C1 segment of cervical spinal cord (tissue), 14 donors: Measurements from ENCODE around the gene IL1F10.

Experiments
- DNase-seq, 14 donors: peaks; one replicate each; lab custom pipeline; 2025; lab: John Stamatoyannopoulos, UW

IL1F10 gene, protein sequence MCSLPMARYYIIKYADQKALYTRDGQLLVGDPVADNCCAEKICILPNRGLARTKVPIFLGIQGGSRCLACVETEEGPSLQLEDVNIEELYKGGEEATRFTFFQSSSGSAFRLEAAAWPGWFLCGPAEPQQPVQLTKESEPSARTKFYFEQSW

DNA sequence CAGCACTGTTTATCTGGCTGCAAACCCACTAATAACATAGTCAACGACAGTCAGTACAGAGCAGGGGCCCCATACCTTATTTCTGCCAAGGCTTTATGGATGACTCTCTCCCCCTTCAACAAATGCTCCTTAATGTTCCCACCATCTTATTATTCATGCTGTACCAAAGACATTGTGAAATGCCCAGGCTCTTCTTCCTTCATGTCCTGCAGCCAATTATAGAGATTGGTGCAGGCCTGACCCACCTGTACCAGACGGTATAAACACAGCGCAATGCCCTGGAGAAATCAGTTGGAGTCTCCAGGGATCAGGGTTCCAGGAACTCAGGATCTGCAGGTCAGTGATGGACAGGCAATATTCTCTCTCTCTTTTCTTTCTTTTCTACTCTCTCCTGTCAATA is at the start of gene IL1F10:
IL1F10 (plus strand) TSS at position 290 of the 400 bp plus-strand sequence. CDS start 4,769 bp downstream, outside the sequence.
- DNase-seq, result no peak

DNA sequence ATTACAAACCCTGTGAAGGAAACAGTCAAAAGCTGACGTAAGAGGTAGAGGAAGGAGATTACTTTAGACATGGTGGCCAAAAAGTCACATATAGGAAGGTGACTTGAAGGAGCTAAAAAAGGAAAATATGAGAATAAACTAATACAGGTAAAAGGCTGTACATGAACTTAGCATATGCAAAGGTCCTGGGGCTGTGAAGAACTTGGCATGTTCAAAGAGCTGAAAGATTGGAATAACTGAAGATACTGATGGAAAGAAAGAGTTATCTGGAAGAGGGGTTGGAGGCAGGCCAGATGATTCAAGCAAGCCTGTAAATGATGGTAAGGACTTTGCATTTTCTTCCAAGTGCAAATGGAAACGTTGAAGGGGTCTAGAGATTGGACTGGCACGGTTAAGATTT is 49.3 kb upstream of the IL1F10 start:
- DNase-seq, result no peak

DNA sequence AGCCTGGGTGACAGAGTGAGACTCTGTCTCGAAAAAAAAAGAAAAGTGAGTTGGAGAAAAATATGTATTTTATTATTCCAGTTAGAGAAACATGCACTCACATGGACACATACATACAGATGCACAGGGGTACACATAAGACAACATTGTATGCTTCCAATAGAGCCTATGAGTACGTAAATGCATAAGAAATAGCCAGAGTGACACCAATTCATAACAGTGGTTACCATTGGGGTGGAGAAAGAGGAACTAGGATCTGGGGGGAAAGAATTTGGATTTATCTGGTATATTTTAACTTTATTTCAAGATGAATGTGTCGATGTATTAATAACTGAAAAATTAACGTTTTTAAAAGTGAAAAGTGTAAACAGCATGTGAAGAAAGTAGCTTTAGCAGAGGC is 46.5 kb upstream of the IL1F10 start:
- DNase-seq, result no peak

DNA sequence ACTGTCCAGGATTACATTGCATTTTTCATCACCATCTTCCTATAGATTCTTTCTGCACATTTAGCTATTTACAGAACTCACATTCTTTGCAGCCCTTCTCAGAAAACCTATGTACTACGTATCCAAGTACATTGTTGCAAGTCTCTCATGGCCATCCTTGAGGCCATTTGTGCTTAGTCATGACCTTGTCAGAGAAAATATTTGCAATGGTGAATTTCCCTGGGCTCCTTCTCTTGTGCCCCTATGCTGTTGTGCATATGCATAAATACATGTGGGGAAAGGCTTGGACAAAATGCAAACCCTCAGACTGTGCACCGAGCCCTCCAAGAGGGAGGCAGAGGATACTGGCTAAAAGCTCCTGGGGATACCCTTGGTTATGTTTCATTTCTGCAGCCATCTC is 43.0 kb upstream of the IL1F10 start:
- DNase-seq, result no peak

DNA sequence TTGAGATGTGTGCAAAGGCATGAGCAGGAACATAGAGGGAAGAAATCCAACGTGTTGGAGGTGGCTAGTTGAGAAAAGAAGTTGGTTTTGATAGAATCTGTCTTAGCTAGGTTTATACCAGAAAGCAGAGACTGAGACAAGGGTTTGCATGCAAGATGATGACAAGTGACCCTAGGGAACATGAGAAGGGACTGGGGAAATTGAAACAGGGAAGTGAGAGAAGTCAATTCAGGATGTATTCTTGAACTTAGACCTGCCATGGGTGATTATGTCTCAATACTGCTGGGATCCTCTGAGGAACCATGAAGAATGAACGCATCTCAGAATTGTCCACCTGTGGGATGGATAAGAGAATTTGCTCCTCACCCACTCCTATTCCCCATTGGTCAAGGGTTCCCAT is 42.0 kb upstream of the IL1F10 start:
- DNase-seq, result no peak

DNA sequence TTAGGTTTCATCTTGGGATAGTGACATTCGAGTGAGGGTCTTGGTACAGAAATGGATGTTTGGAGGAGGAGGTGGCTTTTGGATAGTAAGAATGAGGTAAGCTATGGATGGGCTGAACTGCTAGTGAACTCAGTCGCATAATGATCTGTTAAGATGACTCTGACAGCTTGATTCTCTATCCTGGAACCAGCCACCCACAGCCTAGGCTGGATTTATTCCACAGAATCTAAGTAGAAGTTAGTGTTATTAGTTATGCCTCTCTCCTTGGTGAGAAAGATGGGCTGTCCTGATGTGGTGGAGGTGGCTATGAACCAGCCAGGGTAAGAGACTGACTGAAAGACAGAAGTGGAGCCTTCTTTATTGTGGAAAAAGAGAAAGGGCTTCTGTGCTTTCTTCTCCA is 40.1 kb upstream of the IL1F10 start:
- DNase-seq, result no peak

DNA sequence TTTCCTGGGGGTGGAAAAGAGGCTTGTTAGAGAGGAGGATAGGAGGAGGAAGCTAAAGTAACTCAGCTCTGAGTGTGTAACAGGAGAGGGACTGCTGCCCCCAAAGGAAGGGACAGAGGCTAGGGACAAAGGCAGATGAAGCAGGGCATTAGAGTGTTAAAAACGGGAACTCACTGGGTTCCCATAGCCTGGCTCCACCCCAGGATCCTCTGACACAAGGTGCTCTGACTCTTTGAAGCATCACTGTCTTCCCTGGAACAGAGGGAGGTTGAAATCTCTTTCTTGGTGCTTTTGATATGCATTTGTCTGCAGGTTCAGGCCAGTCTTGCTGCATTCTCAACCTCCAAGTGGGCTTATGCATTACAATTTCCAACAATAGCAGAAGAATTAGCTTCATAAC is 39.7 kb upstream of the IL1F10 start:
- no peak for DNase-seq

DNA sequence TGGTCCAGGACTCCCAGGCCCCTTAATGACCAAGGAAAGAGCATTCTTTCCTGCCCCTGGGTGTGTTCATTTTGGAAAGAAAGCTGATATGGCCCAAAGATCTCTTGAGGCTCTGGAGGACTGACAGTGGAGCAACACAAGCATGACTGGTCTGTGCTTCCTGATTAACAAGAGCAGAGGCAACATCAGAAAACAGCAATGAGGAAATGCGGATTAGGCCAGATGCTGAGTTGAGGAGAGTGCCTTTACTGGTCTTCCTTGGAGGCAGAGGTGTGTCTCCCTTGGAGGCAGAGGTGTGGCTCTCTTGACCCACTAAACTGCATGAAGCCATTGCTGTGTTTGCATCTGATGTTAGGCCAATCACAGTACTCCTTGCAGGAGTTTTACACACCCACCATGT is 35.0 kb upstream of the IL1F10 start:
- DNase-seq, result no peak

DNA sequence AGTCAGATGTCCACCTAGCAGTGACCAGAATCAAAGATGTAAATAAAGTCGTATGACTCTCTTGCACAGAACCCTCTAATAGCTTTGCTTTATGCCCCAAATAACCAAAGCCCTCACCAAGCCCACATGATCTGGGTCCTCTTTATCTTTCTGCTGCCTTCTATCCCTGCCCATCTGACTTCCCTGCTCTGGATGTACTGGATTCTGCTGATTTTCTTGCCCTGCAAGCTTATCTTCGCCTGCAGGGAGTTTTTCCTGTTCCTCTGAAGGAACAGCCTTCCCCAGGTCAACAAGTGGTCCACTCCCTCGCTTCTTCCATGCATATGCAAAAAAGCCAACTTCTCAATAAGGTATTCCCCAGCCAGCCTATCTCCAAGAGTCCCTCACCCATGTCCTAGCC is 33.8 kb upstream of the IL1F10 start:
- DNase-seq, result no peak

DNA sequence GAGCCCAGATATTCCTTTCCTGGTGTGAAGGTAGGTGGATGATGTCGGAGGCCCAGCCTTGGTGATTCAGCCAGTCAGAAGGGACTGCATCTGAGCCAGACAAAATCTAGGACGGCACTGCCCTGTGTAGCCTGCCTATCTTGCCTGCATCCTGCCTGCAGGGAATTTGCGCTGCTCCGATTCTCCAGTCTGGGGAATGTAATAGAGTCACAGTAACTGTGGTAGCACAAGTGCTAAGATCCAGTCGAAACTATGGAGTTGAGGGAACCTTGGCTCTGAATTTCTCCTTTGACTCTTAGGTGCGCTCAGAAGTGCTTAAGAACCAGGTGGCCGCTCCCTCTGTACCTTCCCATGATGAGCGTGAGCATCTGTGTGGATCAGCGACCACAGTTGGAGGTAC is 31.0 kb upstream of the IL1F10 start:
- no peak for DNase-seq

DNA sequence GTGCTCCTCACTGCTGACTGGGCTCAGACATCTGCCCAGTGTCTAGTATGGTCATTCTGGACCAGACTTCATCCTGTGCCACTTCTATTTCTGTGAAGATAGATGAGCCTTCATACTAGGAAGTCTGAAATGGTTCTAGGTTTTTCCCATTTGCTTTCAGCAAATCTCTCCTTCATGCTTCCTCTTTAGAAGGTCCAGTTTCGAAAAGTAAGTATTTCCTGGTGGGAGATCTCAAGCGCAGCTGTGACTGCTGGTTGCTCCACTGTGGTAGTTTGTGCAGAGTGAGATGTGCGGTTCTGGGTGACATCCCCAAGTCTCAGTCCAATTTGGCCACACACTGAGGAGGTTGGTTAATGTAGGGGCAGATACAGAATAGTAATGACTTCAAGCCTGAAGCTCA is 29.5 kb upstream of the IL1F10 start:
- DNase-seq, result no peak

DNA sequence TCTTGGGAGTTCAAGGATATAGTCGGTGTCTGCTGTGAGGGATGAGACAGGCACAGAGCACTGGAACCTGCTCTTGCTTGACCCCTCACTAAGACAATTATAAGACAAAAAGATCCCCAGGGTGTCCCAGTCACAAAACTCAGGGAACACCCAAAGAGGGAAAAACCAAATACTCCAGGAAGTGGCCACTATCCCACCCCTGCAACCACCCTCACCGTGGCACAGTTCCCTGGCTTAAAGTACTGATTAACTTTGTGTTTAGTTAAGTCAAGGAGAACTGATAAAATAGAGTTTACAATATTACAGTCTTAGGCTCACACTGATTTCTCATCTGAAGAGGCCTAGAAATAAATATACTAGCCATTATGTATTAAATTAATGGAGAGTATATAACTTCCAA is 28.6 kb upstream of the IL1F10 start:
- DNase-seq, result no peak

DNA sequence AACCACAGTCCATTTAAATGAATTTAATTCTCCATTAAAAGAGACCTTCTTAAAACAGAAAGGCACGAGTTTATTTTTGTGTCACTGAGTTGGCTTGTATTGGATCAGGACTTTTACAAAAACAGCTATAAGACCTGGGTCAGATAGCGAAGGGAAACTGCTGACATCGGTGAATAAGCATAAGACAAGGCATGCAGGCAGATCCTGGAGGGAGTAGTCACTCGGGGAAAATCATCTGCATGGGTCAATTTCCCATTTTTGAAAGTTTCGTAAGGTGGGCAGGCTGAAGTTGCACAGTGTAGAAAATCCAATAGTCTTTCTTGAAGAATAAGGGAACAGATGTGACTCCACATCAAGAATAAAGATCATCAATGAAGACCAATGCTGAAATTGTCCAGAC is 28.1 kb upstream of the IL1F10 start:
- DNase-seq, result no peak

DNA sequence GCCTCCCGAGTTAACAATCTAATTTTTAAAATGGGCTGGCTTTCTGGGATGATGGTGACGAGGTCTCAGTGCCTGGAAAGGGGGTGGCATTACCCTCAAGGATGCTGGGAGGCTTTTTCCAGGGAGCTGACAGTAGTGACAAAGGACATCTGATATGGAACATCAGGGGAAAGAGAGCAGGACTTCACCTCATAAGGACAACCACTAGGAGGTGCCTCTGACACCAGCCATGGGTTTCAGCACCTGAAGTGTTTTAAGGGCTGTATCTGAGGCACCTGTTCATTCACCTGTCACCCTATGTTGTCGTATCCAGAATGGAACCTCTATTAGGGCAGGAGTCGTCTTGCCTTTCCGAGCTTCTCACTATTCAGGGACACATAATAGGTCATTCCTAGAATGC is 25.9 kb upstream of the IL1F10 start:
- no peak for DNase-seq

DNA sequence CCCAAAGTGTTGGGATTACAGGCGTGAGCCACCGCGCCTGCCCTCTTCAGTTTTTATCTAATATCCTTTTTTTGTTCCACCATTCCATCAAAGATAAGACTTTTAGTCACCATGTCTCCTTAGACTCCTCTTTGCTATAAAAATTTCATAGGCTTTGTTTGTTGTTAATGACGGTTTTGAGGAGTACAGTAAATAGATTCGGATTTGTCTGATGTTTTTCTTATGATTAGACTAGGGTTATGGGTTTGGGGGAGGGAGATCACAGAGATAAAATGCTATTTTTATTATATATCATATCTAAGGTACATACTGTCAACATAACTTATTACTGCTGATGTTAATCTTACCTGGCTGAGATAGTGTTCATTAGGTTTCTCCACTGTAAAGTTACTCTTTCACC is 21.3 kb upstream of the IL1F10 start:
- no peak for DNase-seq

DNA sequence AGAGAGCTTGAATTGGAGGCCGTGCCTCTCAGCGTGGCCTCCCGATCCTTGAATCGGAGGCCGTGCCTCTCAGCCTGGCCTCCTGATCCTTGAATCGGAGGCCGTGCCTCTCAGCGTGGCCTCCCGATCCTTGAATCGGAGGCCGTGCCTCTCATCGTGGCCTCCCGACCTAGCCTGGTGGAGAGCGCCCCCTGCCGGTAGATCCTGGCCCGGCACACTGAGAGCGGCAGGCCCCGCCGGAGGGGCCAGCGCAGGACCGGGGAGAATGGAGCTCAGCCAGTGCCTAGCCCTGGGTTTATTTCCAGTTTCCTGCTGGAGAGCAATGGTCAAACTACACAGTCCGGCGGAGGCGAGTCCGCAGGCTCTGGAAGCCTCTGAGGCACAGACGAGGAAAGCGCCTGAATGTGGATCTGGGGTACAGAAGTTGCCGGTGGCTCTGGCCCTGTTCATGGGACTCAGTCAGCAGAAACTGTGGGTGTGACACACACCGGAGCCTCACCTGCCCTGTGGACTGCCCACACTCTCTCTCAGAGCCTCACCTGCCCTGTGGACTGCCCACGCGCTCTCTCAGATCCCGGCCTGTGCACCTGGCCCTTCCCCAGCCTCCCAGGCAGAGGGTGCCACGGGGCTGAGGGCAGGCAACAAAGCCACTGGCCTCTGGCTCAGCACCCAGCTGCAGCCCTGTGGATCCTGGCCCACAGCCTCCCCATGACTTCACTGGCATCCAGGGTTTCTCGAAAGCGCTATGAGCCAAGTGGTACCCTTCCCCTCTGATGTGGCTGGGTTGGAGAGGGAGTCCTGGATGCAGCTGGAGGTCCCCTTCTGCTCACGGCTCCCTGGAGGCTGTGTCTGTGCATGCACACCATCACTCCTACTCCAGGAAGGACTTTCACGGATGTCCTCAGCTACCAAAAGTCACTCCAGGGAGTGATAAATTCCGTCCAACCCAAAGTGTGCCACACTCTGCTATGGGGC is 16.6 kb upstream of the IL1F10 start:
- no peak for DNase-seq

DNA sequence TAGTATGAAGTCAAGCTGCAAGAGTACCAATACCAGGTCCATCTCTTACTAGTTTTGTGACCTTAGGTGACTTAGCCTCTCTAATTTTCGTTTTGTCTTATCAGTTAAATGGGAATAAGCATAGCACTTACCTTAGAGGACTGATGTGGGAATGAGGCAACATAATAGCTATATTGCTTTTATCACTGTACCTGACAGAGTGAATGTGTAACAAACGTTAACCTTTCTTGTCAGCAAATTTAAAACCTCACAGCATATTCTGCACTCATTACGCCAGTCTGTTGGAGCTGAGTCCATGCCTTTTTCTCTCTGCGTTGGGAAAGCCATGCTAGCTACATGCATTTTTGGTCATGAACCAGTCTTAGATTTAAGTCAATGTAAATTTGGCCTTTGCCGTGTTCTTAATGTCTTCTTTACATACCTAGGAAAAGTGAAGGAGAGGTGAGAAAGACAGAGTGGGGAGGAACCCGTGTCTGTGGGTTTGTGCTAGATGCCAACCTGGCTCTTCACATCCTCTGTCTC is 15.3 kb upstream of the IL1F10 start, which contains the start of gene IL36B:
IL36B (minus strand) TSS at position 472 of the 522 bp plus-strand sequence.
- no peak for DNase-seq

DNA sequence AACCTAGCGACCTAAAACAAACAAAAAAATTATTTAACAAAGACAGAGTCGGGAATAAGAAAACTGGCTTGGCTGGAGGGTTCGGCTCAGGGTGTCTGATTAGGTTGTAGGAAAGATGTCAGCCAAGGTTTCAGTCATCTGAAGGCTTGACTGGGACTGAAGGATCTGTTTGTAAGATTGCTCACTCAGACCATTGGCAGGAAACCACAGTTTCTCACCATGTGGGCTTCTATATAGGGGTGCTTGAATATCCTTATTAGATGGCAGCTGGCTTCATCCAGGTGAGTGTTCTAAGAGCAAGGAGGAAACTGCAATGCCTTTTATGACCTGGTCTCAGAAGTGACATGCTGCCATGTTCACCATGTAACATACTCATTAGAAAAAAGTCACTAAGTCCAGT is 14.1 kb upstream of the IL1F10 start:
- no peak for DNase-seq

DNA sequence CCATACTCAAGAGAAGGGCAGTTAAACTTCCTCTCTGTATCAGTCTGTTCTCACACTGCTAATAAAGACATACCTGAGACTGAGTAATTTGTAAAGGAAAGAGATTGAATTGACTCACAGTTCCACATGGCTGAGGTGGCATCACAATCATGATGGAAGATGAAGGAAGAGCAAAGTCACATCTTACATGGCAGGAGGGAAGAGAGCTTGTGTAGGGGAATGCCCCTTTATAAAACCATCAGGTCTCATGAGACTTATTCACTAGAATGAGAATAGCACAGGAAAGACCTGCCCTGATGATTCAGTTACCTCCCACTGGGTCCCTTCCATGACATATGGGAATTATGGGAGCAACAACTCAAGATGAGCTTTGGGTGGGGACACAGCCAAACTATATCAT is 13.7 kb upstream of the IL1F10 start:
- no peak for DNase-seq

DNA sequence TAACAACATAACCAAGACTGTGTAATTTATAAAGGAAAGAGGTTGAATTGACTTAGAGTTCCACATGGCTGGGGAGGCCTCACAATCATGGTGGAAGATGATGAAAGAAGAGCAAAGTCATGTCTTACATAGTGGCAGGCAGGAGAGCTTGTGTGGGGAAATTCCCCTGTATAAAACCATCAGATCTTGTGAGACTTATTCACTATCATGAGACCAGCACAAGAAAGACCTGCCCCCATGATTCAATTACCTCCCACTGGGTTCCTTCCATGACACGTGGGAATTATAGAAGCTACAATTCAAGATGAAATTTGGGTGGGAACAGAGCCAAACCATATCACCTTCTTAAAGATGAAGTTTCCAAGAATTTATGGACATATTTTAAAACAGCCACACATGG is 11.2 kb upstream of the IL1F10 start:
- DNase-seq, result no peak

DNA sequence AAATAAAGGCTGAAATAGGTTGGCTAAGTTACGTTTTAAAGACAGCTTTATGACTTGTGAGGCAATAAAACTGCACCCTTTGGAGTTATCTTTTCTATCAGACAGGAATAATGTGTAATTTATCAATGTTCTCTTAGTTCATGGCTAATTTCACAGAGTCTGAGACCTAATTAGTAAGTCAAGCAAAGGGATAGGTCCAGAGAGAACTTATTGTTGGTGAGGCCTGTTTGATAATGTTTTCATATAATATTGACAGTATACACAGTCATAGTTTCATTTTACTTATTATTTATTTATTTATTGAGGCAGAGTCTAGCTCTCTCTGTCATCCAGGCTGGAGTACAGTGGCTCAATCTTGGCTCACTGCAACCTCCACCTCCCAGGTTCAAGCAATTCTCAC is 10.7 kb upstream of the IL1F10 start:
- no peak for DNase-seq

DNA sequence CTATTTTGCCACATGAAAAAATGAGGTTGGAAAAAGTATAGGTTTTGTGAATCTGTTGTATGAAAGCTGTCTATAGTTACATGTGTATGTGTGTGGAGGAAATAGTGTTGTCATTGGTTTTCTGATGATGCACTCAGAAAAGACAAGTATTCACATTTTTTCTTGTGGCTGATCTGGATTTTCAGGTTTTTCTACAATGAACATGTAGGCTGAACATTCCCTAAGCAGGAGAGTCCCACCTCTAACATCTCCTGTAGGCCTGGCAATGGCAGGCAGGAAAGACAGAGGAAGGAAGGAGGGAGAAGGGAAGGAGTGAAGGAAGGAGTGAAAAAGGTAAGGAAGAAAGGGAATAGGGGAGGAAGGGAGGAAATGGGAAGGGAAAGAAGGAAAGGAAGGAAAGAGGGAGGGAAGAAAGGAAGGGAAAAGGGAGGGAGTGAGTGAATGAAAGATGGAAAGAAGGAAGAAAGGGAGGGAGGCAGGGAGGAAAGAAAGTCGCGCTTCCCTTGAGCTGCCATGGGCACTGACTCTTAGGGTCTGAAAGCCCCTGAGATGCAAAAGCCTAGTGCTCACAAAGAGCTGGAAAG is 9.3 kb upstream of the IL1F10 start:
- DNase-seq, result no peak
